GM19328 (cell line): ENCODE measurements around the gene DIAPH1.
A peak's percentile ranks its signal among the peaks of the same experiment; 100 is the strongest.

ENCODE experiments used
- ATAC-seq: cut with Tn5 transposase; IDR thresholded peaks from one replicate; pipeline ENCODE4 v1.9.1; 2021; ENCODE audit warnings: mild to moderate bottlenecking, moderate library complexity; ENCODE audit not compliant: unreplicated experiment

DIAPH1 gene

GRCh38 chr5:141522301-141522700, 96.5 kb downstream of the DIAPH1 start:
- no peak for ATAC-seq

GRCh38 chr5:141521244-141521781, 97.5 kb downstream of the DIAPH1 start:
- no peak for ATAC-seq

GRCh38 chr5:141519605-141520565, 98.9 kb downstream of the DIAPH1 start:
- no peak for ATAC-seq

- no peak for ATAC-seq
These were observed 100.2 kb downstream of the DIAPH1 start for GRCh38 chr5:141518618-141519015.

GRCh38 chr5:141517880-141518617, 100.8 kb downstream of the DIAPH1 start:
- ATAC-seq = no peak

DNA sequence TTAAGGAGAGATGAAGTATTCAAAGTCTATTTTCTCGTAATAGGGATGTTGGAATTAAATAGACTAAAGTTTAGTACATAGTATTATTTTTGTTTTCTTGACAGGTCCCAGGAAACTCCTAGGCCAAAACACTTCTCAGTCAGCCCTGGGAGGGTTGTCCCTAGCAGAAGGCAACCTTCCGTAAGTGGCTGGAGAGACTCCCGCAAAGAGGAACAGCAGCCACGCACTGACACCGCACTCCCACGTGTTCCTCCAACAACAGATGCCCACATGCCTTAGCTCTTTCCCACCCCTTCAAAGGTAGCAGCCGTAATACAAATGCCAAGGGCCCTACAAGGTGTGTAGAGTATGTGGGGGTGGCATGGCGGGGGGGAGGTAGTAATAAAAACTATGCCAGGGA, 101.5 kb downstream of the DIAPH1 start:
- no peak for ATAC-seq

DNA sequence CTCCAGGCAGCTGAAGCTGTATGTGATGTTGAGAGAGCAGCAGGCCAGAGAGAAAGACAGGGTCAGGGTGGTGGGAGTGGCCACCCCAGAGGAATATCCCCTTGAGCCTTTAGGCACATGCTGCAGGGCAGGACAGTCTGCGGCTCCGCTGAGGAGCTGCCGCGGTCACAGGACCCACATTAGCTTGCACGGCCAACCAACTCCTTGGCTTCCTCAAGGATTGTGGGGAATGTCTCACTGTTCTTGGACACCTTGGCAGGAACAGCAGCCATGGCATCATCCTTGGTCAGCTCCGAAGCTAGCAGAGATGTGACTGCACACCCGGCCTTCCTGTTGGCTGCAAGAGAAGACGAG, 102.2 kb downstream of the DIAPH1 start:
- ATAC-seq = no peak

DNA sequence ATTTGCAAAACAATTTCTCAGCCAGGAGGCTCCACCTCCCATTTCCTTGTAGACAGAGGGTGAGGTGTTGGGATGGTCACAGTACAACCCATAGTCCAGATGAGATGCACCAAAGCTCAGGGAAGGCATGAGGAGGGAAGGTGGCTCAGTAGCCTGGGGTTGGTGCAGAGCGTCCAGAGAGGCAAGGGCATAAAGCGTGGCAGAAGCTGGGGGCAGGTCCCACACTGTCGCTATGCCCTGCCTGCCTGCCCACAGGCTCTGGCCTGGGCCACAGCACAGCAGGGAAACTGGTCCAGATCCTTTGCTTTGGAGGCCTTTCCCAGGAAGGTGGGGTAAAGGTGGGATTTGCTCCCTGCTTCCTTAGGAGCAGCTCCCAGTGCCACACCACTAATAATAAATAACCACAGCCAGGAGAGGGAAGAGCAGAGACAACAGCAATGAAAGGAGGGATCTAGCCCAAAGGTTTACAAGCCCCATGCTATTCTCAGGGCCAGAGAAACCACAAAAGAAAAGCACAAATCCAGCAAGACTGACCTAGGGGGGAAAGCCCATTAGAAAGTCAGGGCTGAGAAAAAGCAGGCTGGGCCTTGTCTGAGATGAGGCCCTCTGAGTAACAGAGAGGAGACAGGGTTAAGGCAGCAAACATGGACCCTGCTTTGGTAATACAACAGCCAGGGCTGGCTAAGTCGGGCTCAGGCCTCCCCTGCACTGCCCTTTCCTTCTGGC, 102.7 kb downstream of the DIAPH1 start:
- ATAC-seq = no peak

- no peak for ATAC-seq
These were observed 103.7 kb downstream of the DIAPH1 start for GRCh38 chr5:141515141-141515540.

- no peak for ATAC-seq
These were observed 104.3 kb downstream of the DIAPH1 start for GRCh38 chr5:141514330-141515133.

GRCh38 chr5:141513627-141514329, 105.0 kb downstream of the DIAPH1 start:
- peak; percentile 38 for ATAC-seq

DNA sequence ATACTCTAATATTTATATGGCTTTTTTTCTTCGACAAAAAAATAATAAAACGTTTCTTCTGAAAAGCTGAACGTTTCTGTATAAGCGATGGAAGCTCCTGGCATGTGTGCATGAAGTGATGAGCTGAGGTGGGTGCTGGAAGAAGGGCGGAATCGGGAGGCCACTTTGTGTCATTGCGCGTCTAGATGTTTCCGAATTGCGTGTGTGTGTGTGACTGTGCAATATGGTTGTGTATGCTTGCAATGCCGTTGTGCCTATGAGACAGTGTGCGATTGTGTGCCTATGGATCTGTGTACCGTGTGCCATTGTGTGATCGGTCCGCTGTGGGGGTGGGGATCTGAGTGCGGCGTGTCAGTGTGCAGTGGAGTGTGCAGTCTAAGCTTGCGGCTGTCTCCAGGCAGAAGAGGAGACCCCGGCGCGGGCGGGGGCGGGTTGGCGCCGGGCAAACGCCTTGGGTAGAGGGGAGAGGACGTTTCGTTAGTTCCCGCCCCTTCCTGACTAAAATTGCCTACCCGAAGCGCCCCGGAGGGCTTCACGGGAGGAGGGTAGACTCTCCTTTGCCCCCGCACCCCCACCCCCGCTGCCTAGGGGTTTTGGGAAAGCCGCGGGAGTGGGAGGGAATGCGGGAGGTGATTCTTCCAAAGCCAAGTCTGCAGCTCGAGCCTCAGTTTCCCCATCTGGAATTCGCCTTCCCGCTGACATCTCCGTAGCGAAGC, 105.7 kb downstream of the DIAPH1 start:
- no peak for ATAC-seq

DNA sequence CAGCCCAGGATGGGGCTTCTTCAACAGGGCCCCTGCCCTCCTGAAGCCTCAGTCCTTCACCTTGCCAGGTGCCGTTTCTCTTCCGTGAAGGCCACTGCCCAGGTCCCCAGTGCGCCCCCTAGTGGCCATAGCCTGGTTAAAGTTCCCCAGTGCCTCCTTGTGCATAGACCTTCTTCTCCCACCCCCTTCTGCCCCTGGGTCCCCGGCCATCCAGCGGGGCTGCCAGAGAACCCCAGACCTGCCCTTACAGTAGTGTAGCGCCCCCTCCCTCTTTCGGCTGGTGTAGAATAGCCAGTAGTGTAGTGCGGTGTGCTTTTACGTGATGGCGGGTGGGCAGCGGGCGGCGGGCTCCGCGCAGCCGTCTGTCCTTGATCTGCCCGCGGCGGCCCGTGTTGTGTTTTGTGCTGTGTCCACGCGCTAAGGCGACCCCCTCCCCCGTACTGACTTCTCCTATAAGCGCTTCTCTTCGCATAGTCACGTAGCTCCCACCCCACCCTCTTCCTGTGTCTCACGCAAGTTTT, 106.3 kb downstream of the DIAPH1 start:
- no peak for ATAC-seq

DNA sequence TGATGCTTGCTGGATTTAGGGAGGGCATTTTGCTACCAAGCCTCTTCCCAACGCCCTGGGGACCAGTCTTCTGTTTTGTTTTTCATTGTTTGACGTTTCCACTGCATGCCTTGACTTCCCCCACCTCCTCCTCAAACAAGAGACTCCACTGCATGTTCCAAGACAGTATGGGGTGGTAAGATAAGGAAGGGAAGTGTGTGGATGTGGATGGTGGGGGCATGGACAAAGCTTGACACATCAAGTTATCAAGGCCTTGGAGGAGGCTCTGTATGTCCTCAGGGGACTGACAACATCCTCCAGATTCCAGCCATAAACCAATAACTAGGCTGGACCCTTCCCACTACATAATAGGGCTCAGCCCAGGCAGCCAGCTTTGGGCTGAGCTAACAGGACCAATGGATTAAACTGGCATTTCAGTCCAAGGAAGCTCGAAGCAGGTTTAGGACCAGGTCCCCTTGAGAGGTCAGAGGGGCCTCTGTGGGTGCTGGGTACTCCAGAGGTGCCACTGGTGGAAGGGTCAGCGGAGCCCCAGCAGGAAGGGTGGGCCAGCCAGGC, 107.0 kb downstream of the DIAPH1 start:
- ATAC-seq = no peak

- peak; percentile 31 for ATAC-seq
These were observed 107.8 kb downstream of the DIAPH1 start for GRCh38 chr5:141510850-141511601.

DNA sequence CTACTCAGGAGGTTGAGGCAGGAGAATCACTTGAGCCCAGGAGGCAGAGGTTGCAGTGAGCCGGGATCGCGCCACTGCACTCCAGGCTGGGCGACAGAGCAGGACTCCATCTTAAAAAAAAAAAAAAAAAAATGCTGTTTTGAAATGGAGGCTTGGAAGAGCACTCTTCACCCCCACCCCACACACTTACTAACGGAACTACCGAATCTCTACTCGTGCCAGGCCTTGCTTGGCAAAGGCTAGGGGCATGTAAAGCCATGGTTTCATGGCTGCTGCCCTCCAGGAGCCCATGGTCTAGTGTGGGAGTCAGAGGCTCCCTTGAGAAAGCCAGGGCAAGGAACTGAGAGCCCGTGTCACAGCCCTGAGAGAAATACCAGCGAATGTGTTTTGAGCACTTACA, 108.6 kb downstream of the DIAPH1 start:
- no peak for ATAC-seq

DNA sequence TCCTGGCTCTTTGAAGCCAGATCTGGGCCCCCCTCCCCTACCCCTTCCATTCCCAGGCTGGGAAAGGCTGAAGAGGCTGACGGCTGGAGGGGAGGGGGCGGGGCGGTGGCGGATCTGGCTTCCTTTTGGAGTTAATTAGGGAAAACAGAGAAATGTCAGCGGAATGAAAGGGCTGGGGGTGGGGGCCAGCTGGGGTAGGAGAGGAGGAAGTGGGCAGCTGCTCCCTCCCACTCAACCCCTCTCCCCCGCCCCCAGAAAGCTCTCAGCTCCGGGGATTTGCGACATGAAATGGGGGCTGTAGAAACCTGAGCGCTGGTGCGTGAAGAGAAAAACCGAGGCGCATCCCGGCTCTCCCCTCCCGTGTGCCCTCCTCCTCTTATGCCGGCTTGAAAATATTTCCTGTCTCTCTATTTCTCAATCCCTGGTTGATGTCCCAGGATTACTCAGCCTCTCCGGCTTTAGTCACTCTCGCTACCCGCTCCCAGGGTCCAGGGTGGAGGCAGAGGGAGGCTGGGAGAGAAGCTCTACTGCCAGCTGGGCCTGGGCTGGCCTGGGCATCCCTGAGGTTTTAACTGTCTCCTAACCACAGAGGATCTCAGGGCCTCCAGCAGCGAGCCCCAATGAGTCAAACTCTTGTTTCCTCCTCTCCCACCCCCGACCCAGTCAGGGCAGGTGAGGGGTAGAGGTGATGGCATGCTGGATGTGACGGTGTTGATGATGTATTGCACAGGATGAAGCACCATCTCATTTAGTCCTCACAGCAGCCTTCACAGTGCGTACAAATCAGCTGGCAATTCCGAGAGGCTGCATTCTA, 109.8 kb downstream of the DIAPH1 start:
- ATAC-seq = no peak
